HFF-Myc (cell line): Measurements from ENCODE around the gene NLRC5.

Experiments used
- DNase-seq: peaks from one replicate; pipeline ENCODE4 v3.0.0-alpha.2; 2011; ENCODE audit warnings: low read depth; ENCODE audit errors: extremely low read depth
- H3K4me3 ChIP-seq: replicated peaks from 2 replicates; pipeline ENCODE4 v1.5.1; 2011; ENCODE audit warnings: low read depth, mild to moderate bottlenecking, control low read depth, low read length
- TF ChIP-seq, protein P1 (sequence below): IDR thresholded peaks from 2 replicates; pipeline ENCODE4 v1.5.1; 2012; ENCODE audit warnings: mild to moderate bottlenecking, low read depth, low read length, control low read depth; ENCODE audit errors: missing control alignments

NLRC5 gene

GRCh38 chr16:57054338-57054737 is 65.0 kb downstream of the NLRC5 start:
- TF ChIP-seq, protein P1, sequence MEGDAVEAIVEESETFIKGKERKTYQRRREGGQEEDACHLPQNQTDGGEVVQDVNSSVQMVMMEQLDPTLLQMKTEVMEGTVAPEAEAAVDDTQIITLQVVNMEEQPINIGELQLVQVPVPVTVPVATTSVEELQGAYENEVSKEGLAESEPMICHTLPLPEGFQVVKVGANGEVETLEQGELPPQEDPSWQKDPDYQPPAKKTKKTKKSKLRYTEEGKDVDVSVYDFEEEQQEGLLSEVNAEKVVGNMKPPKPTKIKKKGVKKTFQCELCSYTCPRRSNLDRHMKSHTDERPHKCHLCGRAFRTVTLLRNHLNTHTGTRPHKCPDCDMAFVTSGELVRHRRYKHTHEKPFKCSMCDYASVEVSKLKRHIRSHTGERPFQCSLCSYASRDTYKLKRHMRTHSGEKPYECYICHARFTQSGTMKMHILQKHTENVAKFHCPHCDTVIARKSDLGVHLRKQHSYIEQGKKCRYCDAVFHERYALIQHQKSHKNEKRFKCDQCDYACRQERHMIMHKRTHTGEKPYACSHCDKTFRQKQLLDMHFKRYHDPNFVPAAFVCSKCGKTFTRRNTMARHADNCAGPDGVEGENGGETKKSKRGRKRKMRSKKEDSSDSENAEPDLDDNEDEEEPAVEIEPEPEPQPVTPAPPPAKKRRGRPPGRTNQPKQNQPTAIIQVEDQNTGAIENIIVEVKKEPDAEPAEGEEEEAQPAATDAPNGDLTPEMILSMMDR, result no peak
- no peak overlapping the region for H3K4me3 ChIP-seq

GRCh38 chr16:57054771-57055170 is 65.4 kb downstream of the NLRC5 start:
- TF ChIP-seq, protein P1, result no peak
- no peak for DNase-seq
- no peak overlapping the region for H3K4me3 ChIP-seq

More at GRCh38 chr16:57054338-57054737, 65.0 kb downstream of the NLRC5 start:
- DNase-seq, result no peak

DNA sequence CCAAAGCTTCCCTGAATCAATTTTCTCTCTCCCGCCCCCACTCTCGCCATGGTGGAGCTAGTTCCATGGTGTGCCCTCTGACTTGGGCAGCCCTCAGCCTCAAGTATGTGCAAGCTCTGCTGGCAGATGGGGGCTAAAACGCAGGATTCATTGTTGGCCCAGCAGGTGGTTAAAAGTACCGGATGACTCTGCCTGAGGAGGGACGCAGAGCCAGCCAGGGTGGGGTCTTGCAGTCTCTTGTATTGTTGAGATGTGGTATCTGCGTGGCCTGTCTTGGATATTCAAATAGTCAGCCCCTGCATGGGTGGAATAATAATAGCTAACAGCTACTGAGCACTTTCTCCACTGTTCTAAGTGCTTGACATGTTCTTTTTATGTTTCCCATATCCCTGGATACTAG is 66.3 kb downstream of the NLRC5 start:
- no peak for DNase-seq

GRCh38 chr16:57058291-57058861 is 69.0 kb downstream of the NLRC5 start:
- H3K4me3 ChIP-seq, result no peak overlapping the region
- no peak for DNase-seq
- TF ChIP-seq, protein P1, result no peak

More for the DNA sequence above, 66.3 kb downstream of the NLRC5 start:
- no peak overlapping the region for H3K4me3 ChIP-seq
- TF ChIP-seq, protein P1, result no peak

DNA sequence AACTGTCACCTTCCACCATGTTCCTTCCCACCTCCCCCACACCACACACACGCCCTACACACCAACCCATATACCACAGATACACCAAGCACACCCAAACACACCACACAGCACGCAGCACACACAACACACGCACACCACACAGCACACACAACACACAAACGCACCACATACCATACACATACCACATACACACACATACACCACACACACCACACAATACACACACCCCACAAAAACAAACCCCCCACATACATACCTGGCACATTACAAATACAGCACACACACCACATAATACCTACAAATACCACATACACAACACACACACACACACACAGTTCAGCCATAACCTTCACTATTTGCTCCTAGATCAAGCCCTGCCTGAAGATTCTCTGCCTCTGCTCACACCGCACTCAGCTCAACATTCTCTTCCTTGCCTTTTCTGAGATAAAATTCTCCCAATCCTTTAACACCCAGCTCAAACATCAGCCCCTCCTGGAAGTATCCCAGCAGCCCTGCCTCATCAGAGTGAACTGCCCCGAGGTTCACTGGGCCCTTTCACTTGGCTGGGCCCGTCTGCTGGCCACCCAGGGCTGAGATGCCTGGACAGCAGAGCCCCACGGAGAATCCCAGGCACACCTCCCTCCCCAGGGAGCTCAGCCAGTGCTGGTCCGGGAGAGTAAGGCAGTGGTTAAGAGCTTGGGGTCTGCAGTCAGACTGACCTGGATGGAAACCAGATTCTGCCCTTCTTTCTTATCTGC is 71.1 kb downstream of the NLRC5 start:
- no peak overlapping the region for H3K4me3 ChIP-seq
- DNase-seq, result no peak
- TF ChIP-seq, protein P1, result no peak

- TF ChIP-seq, protein P1, result no peak
- DNase-seq, result peak; percentile 49
- H3K4me3 ChIP-seq, result no peak overlapping the region
Observed at GRCh38 chr16:57061084-57061905, 71.9 kb downstream of the NLRC5 start.
